ENCODE results near the gene GP1BB. TPM values are rescaled to one million over a fixed set of nuclear protein-coding genes. Genes with fewer than 3 reads are reported as not detected.
"Not testable (repeated sequence)": the region's sequence is repeated elsewhere in the genome, so short reads cannot be mapped to it uniquely, and the experiment has no call there.

The GP1BB gene
- total RNA-seq: not detected

DNA sequence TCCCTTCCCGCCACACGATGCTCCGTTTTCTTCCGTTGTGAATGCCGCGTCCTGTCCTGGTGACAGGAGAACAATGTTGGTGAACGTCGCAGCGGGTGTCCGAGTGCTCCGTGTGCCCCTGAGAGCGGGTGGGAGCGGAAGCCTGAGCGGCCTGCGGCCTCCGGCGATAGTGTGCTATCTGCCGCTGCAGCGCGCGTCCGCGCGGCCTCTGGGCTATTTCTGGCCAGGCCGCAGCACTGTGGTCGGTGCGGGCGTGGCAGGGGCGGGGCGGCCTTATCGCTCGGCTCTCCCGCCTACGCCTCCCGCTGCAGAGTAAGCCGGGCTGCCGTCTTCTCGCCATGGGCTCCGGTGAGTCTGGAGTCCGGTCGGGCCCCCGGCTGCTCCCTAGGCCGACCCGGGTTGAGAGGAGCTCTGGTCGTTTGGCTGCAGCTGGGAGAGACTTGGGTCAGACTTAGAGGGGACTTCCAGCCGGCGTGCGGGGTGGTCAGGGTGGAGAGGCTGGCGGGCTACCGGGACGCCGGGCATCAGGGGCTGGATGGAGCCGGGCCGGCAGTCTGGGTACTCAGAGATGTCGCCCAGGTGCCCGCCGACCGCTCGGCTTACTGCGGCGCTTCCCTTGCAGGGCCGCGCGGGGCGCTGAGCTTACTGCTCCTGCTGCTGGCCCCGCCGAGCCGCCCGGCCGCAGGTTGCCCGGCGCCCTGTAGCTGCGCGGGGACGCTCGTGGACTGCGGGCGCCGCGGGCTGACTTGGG, at the start of gene GP1BB:
TSS of gene GP1BB (plus strand) at position 308 of the 751 bp plus-strand sequence. CDS start at position 339, 31 bp downstream.
- ATAC-seq: peak; percentile 48 to 49
- H3K4me1 Mint-ChIP-seq (ENCODE audit: low read depth in 2 of 2): peaks cover 0 to 8% of the 10 kb centered on the region in 2 donors
- DNase-seq (ENCODE audit: low spot score): no peak
- no peak within 1 kb of the TSS for H3K4me3 Mint-ChIP-seq
- H3K27me3 Mint-ChIP-seq: peaks cover 23 to 43% of the 10 kb centered on the region in 2 donors
- no peaks in the 10 kb centered on the region for H3K36me3 Mint-ChIP-seq
- H3K27ac Mint-ChIP-seq: no peak within 1 kb of the TSS
- H3K9me3 Mint-ChIP-seq: no peaks in the 10 kb centered on the region

DNA sequence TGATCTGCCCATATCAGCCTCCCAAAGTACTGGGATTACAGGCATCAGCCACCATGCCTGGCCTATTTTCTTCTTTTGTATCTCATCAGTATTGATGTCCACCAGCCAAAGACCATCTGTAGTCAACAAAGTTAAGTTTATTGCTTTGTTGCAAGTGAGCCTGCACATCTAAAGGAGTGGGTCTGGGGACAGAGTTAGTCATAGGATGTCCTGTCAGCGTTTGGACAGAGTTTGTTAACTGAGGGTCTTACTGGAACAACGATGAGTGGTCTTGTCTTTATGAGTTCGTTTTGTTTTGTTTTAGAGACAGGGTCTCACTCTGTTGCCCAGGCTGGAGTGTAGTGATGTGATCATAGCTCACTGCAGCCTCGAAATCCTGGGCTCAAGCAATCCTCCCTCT, 49.7 kb upstream of the GP1BB start:
- H3K4me1 Mint-ChIP-seq (ENCODE audit: low read depth in 2 of 2): no peaks in the 10 kb centered on the region
- H3K27me3 Mint-ChIP-seq: peaks cover 11 to 17% of the 10 kb centered on the region in 2 donors
- no peak overlapping the region for H3K27ac Mint-ChIP-seq
- no peaks in the 10 kb centered on the region for H3K9me3 Mint-ChIP-seq
- no peak overlapping the region for H3K4me3 Mint-ChIP-seq
- no peak for ATAC-seq
- H3K36me3 Mint-ChIP-seq: no peaks in the 10 kb centered on the region
- DNase-seq (ENCODE audit: low spot score): no peak

GRCh38 chr22:19674129-19674928, 49.0 kb upstream of the GP1BB start:
- H3K9me3 Mint-ChIP-seq: no peaks in the 10 kb centered on the region
- no peaks in the 10 kb centered on the region for H3K36me3 Mint-ChIP-seq
- ATAC-seq: no peak
- no peak overlapping the region for H3K27ac Mint-ChIP-seq
- no peak for DNase-seq (ENCODE audit: low spot score)
- H3K4me1 Mint-ChIP-seq (ENCODE audit: low read depth in 2 of 2): no peaks in the 10 kb centered on the region
- no peak overlapping the region for H3K4me3 Mint-ChIP-seq
- H3K27me3 Mint-ChIP-seq: peaks cover 11 to 17% of the 10 kb centered on the region in 2 donors

DNA sequence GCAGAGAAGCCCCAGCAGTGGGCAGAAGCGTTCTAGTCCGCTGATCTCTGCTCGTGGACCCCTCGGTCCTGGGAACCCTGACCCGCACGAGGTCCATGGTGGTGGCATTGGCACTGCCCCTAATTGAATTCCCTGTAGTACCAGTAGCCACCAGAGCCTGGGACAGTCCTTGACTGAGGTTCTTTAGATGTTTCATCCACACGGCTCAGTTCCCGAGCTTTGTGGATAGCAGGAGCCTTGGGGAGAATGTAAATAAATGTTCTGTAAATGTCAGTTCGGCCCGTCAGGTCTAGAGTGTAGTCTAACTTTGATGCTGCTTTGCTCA, 48.4 kb upstream of the GP1BB start:
- Mint-ChIP-seq H3K27ac (no peak overlapping the region), H3K4me1 (ENCODE audit: low read depth in 2 of 2) (no peaks in the 10 kb centered on the region), H3K4me3 (no peak overlapping the region), H3K36me3 (no peaks in the 10 kb centered on the region), H3K9me3 (no peaks in the 10 kb centered on the region), H3K27me3 (peaks cover 11 to 17% of the 10 kb centered on the region in 2 donors)
- no peak for DNase-seq (ENCODE audit: low spot score)
- no peak for ATAC-seq

DNA sequence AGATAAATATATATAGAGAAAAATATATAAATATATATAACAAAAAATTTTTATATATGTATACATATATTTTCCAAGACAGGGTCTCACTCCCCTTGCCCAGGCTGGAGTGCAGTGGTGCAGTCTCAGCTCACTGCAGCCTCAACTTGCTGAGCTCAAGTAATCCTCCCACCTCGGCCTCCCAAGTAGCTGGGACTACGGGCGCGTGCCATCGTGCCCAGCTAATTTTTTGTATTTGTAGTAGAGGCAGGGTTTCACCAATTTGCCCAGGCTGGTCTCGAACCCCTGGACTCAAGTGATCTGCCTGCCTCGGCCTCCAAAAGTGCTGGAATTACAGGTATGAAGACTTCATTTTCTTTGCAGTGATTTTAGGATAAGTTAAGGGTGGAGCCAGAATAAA, 47.9 kb upstream of the GP1BB start:
- H3K27me3 Mint-ChIP-seq: peaks cover 11 to 17% of the 10 kb centered on the region in 2 donors
- no peaks in the 10 kb centered on the region for H3K36me3 Mint-ChIP-seq
- ATAC-seq (no peak), DNase-seq (ENCODE audit: low spot score) (no peak)
- no peaks in the 10 kb centered on the region for H3K9me3 Mint-ChIP-seq
- H3K4me3 Mint-ChIP-seq: no peak overlapping the region
- no peaks in the 10 kb centered on the region for H3K4me1 Mint-ChIP-seq (ENCODE audit: low read depth in 2 of 2)
- H3K27ac Mint-ChIP-seq: no peak overlapping the region

DNA sequence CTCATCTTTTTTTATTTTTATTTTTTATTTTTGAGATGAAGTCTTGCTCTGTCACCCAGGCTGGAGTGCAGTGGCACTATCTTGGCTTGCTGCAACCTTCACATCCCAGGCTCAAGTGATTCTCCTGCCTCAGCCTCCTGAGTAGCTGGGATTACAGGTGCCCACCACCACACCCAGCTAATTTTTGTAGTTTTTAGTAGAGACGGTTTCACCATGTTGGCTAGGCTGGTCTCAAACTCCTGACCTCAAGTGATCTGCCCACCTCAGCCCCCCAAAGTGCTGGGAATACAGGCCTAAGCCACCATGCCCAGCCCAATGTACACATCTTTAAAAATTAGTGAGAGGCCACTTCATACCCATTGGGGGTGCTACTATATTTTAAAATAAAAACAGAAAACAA, 46.9 kb upstream of the GP1BB start:
- peaks cover 10 to 21% of the 10 kb centered on the region in 2 donors for H3K27me3 Mint-ChIP-seq
- not testable (repeated sequence) for DNase-seq (ENCODE audit: low spot score); H3K4me1 Mint-ChIP-seq (ENCODE audit: low read depth in 2 of 2); H3K36me3 Mint-ChIP-seq; H3K27ac Mint-ChIP-seq; H3K9me3 Mint-ChIP-seq; ATAC-seq; H3K4me3 Mint-ChIP-seq

DNA sequence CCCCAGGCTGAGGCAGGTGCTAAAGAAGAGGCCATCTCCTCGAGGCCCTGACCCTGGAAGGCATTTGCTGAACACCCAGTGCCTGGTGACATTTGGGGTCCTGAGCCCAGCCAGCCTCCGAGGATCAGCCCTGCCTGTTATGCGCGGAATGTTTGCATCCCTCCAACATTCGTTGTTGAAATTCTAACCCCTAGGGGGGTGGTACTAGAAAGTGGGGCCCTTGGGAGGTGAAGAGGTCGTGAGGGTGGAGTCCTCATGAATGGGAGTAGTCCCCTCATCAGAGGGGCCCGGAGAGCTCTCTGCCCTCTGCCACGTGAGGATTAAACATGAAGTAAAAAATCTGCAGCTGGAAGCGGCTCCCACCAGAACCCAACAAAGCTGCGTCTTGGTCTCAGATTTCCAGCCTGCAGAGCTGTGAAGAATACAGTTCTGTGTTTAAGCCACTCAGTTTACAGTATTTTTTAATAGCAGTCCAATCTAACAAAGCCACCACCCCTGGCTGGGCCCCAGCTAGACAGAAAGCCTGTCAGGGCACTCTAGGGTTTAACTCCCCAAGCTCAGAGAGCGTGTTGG, 44.3 kb upstream of the GP1BB start:
- no peaks in the 10 kb centered on the region for H3K9me3 Mint-ChIP-seq
- no peak for DNase-seq (ENCODE audit: low spot score)
- H3K36me3 Mint-ChIP-seq: no peaks in the 10 kb centered on the region
- H3K27ac Mint-ChIP-seq: no peak overlapping the region
- H3K4me3 Mint-ChIP-seq: no peak overlapping the region
- peaks cover 29 to 42% of the 10 kb centered on the region in 2 donors for H3K27me3 Mint-ChIP-seq
- H3K4me1 Mint-ChIP-seq (ENCODE audit: low read depth in 2 of 2): no peaks in the 10 kb centered on the region
- no peak for ATAC-seq

GRCh38 chr22:19679522-19680101, 43.7 kb upstream of the GP1BB start:
- no peaks in the 10 kb centered on the region for H3K36me3 Mint-ChIP-seq
- DNase-seq (ENCODE audit: low spot score) (no peak), ATAC-seq (peak in 1 of 2 donors; percentile 59)
- H3K27ac Mint-ChIP-seq: no peak overlapping the region
- H3K27me3 Mint-ChIP-seq: peaks cover 31 to 41% of the 10 kb centered on the region in 2 donors
- H3K4me1 Mint-ChIP-seq (ENCODE audit: low read depth in 2 of 2): no peaks in the 10 kb centered on the region
- no peaks in the 10 kb centered on the region for H3K9me3 Mint-ChIP-seq
- no peak overlapping the region for H3K4me3 Mint-ChIP-seq

- Mint-ChIP-seq H3K4me3 (no peak overlapping the region), H3K9me3 (no peaks in the 10 kb centered on the region), H3K27me3 (peaks cover 29 to 35% of the 10 kb centered on the region in 2 donors), H3K36me3 (no peaks in the 10 kb centered on the region), H3K4me1 (ENCODE audit: low read depth in 2 of 2) (no peaks in the 10 kb centered on the region), H3K27ac (no peak overlapping the region)
- DNase-seq (ENCODE audit: low spot score): no peak
- no peak for ATAC-seq
These were observed 43.0 kb upstream of the GP1BB start for GRCh38 chr22:19680287-19680881.

- ATAC-seq (no peak), DNase-seq (ENCODE audit: low spot score) (no peak)
- Mint-ChIP-seq H3K27ac (no peak overlapping the region), H3K36me3 (no peaks in the 10 kb centered on the region), H3K9me3 (no peaks in the 10 kb centered on the region), H3K4me3 (no peak overlapping the region), H3K27me3 (peaks cover 26 to 35% of the 10 kb centered on the region in 2 donors), H3K4me1 (ENCODE audit: low read depth in 2 of 2) (no peaks in the 10 kb centered on the region)
These were observed 42.2 kb upstream of the GP1BB start for GRCh38 chr22:19680911-19681862.

DNA sequence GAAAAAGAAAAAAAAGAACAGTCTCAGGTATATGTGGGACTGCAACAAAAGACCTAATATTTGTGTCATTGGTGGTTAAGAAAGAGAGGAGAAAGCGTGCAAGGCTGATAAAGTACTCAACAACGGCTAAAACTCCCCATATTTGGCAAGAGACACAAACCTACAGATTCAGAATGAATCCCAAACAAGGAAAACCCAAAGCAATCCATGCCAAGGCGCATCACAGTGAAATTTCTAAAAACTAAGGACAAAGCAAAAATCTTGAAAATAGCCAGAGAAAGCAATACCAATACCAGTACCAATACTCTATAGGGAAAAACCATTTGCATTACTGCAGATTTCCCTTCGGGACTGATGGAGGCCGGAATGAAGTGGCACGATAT, 41.5 kb upstream of the GP1BB start:
- Mint-ChIP-seq H3K9me3 (no peaks in the 10 kb centered on the region), H3K4me3 (no peak overlapping the region), H3K27ac (no peak overlapping the region), H3K27me3 (peaks cover 26 to 35% of the 10 kb centered on the region in 2 donors), H3K4me1 (ENCODE audit: low read depth in 2 of 2) (no peaks in the 10 kb centered on the region), H3K36me3 (no peaks in the 10 kb centered on the region)
- ATAC-seq: no peak
- no peak for DNase-seq (ENCODE audit: low spot score)

DNA sequence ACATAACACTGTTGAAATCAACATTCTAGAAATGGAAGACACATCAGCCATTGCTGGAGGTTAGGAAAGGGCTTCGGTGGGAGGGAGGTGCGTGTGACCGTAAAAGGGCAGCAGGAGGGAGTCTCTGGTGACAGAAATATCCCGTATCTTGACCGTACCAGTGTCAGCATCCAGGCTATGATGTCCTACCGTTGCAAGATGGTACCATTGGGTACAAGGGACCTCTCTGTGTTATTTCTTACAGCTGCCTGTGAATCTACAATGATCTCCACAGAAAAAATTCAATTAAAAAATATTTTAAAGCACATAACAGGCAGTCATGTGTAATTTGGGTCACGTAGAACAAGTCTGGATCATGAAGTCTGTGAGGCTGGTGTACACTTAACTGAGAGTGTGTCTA, 36.4 kb upstream of the GP1BB start:
- DNase-seq (ENCODE audit: low spot score) (no peak), ATAC-seq (no peak)
- Mint-ChIP-seq H3K9me3 (no peaks in the 10 kb centered on the region), H3K27me3 (peaks cover 23 to 24% of the 10 kb centered on the region in 2 donors), H3K36me3 (no peaks in the 10 kb centered on the region), H3K4me3 (no peak overlapping the region), H3K4me1 (ENCODE audit: low read depth in 2 of 2) (no peaks in the 10 kb centered on the region), H3K27ac (no peak overlapping the region)
